Testis (tissue), 3 donors: ENCODE data around the gene C4orf50. TPM values are rescaled to one million over a fixed set of nuclear protein-coding genes. Genes with fewer than 3 reads are reported as not detected.
"Not testable (repeated sequence)": the region's sequence is repeated elsewhere in the genome, so short reads cannot be mapped to it uniquely, and the experiment has no call there.

Experiments used
- DNase-seq: peaks from one replicate; pipeline ENCODE4 v3.0.0-alpha.2; 2019
- H3K27ac ChIP-seq, 2 donors: fragments of 200-600 bp; sonication (generic); one replicate each; pipeline ENCODE4 v1.5.1; 2019
- H3K27me3 ChIP-seq: fragments of 200-600 bp; sonication (generic); one replicate; pipeline ENCODE4 v1.5.1; 2019
- H3K36me3 ChIP-seq: fragments of 200-600 bp; sonication (generic); one replicate; pipeline ENCODE4 v1.5.1; 2017; ENCODE audit warnings: low read depth; ENCODE audit errors: missing control alignments
- H3K4me1 ChIP-seq: fragments of 200-600 bp; sonication (generic); one replicate; pipeline ENCODE4 v1.5.1; 2019
- H3K4me3 ChIP-seq, 2 donors: fragments of 200-600 bp; sonication (generic); one replicate each; pipeline ENCODE4 v1.5.1; 2017 to 2019
- H3K9me3 ChIP-seq: fragments of 200-600 bp; sonication (generic); one replicate; pipeline ENCODE4 v1.5.1; 2017
- CTCF ChIP-seq, 3 experiments: fragments of 450-650 bp in 2 of 3; fragments of 200-600 bp in 1 of 3; sonication (generic) in 1 of 3; IDR thresholded peaks; one replicate each; pipeline ENCODE4 v1.5.1; 2016 to 2019; ENCODE audit warnings: antibody characterized with exemption in 3 of 3, mild to moderate bottlenecking in 2 of 3, moderate library complexity in 1 of 3
- POLR2A ChIP-seq: fragments of 450-650 bp; IDR thresholded peaks from one replicate; pipeline ENCODE4 v1.6.1; 2017; ENCODE audit warnings: antibody characterized with exemption, mild to moderate bottlenecking, moderate library complexity
- WGBS, 2 donors: methylation state at CpG; one replicate each; pipeline ENCODE4 v1.1.5; 2018; 5-methylcytosine and 5-hydroxymethylcytosine counted together
- intact Hi-C: fragments of 100-400 bp; cut with DNase I; formaldehyde crosslinking; loops from one replicate; pipeline ENCODE4 v1.15.1; 2023; ENCODE audit warnings: low total_unique reads
- polyA plus RNA-seq: library from polyadenylated mRNA; stranded (reverse); fragments of 350-450 nt; fragmentation: Illumina TruSeq; extraction: RNeasy Lipid Tissue Mini Kit (QIAGEN cat#74804); gene quantifications from one replicate; pipeline ENCODE4 v1.2.3, GENCODE V29; 2014; ENCODE audit warnings: low read depth, low replicate concordance; ENCODE audit not compliant: insufficient read depth
- total RNA-seq, 2 donors: library from RNA; depleted of rRNA; stranded (reverse); fragments of >200 nt; gene quantifications; one replicate each; pipeline ENCODE4 v1.2.3, GENCODE V29; 2016

The C4orf50 gene
- total and polyA plus RNA-seq, 3 donors from 2014 or later: 1.1 to 2.7 (median 1.8) TPM

- DNase-seq: no peak
- 66 to 72% methylated on average over 14 to 15 of the region's 15 CpGs for whole genome bisulfite sequencing, 2 donors
- Histone ChIP-seq H3K27me3 (no peaks in the 10 kb centered on the region), H3K27ac (no peak overlapping the region), H3K4me3 (no peak overlapping the region), H3K4me1 (no peaks in the 10 kb centered on the region), H3K36me3 (no peaks in the 10 kb centered on the region), H3K9me3 (no peaks in the 10 kb centered on the region)
- TF ChIP-seq CTCF (IDR thresholded peaks at IDR 0.05) (no peak), POLR2A (no peak)
- intact Hi-C loops: no loop called here
Measured at GRCh38 chr4:5863461-5864113, 154.6 kb downstream of the C4orf50 start.

- intact Hi-C loops: no loop called here
- TF ChIP-seq POLR2A: no peak
- no peak for TF ChIP-seq CTCF (IDR thresholded peaks at IDR 0.05)
- 90 to 91% methylated on average over 16 of the region's 16 CpGs for WGBS, 2 donors
- no peaks in the 10 kb centered on the region for H3K9me3 ChIP-seq
- no peak for DNase-seq
- H3K27me3 ChIP-seq: no peaks in the 10 kb centered on the region
- H3K4me1 ChIP-seq: no peaks in the 10 kb centered on the region
- H3K27ac ChIP-seq: no peak overlapping the region
- H3K4me3 ChIP-seq: no peak overlapping the region
- H3K36me3 ChIP-seq: no peaks in the 10 kb centered on the region
Measured at GRCh38 chr4:5858020-5858769, 160.0 kb downstream of the C4orf50 start.

- WGBS, 2 donors: 90 to 100% methylated on average over 2 of the region's 2 CpGs
- no peak for DNase-seq
- Histone ChIP-seq H3K27me3 (no peaks in the 10 kb centered on the region), H3K4me1 (no peaks in the 10 kb centered on the region), H3K4me3 (no peak overlapping the region), H3K9me3 (no peaks in the 10 kb centered on the region), H3K27ac (no peak overlapping the region), H3K36me3 (no peaks in the 10 kb centered on the region)
- no peak for TF ChIP-seq POLR2A
- no peak for TF ChIP-seq CTCF (IDR thresholded peaks at IDR 0.05)
- intact Hi-C loops: no loop called here
Measured at GRCh38 chr4:5857199-5857598, 161.0 kb downstream of the C4orf50 start.

GRCh38 chr4:5856362-5856761, 161.9 kb downstream of the C4orf50 start:
- H3K27ac ChIP-seq, H3K4me3 ChIP-seq, H3K9me3 ChIP-seq, intact Hi-C loops, H3K4me1 ChIP-seq, H3K36me3 ChIP-seq, DNase-seq, H3K27me3 ChIP-seq: not testable (repeated sequence)
- WGBS, 2 donors: 90 to 100% methylated on average over 3 of the region's 3 CpGs

GRCh38 chr4:5854929-5855328, 163.3 kb downstream of the C4orf50 start:
- WGBS, 2 donors: 92 to 97% methylated on average over 3 of the region's 3 CpGs
- Histone ChIP-seq H3K27ac (no peak overlapping the region), H3K4me3 (no peak overlapping the region), H3K9me3 (no peaks in the 10 kb centered on the region), H3K27me3 (no peaks in the 10 kb centered on the region), H3K4me1 (no peaks in the 10 kb centered on the region), H3K36me3 (no peaks in the 10 kb centered on the region)
- intact Hi-C loops: no loop called here
- no peak for DNase-seq
- no peak for TF ChIP-seq CTCF (IDR thresholded peaks at IDR 0.05)
- no peak for TF ChIP-seq POLR2A
